LHCN-M2 (cell line): ENCODE results near the gene TDP1. TPM values are rescaled to one million over a fixed set of nuclear protein-coding genes. Genes with fewer than 3 reads are reported as not detected.

Source experiments
- DNase-seq: peaks from one replicate; pipeline ENCODE4 v3.0.0-alpha.2; 2012; ENCODE audit warnings: low read depth
- total RNA-seq: library from RNA; depleted of rRNA; stranded (reverse); fragments of >200 nt; gene quantifications from 2 replicates; pipeline ENCODE4 v1.2.3, GENCODE V29; 2014

TDP1 gene
- total RNA-seq, 1 experiment from 2014 or later: 48.1 TPM

- DNase-seq: no peak
These were observed 13.8 kb upstream of the TDP1 start for GRCh38 chr14:89941830-89942377.

GRCh38 chr14:89947344-89947743 lies 8.4 kb upstream of the TDP1 start:
- DNase-seq: no peak

- DNase-seq: no peak
These were observed 3.2 kb upstream of the TDP1 start for GRCh38 chr14:89952576-89952975.

GRCh38 chr14:89953602-89954001 lies 2.1 kb upstream of the TDP1 start:
- DNase-seq: no peak

GRCh38 chr14:89954070-89955021 lies 1.4 kb upstream of the TDP1 start, which contains the start of gene EFCAB11:
Gene EFCAB11 (minus strand): TSS chr14:89954730. CDS start chr14:89954660, 70 bp downstream.
- DNase-seq: peak; percentile 98

- no peak for DNase-seq
These were observed 544 bp upstream of the TDP1 start for GRCh38 chr14:89955022-89955744.

- DNase-seq: no peak
These were observed 908 bp downstream of the TDP1 start for GRCh38 chr14:89956661-89957009.

- no peak for DNase-seq
These were observed 1.6 kb downstream of the TDP1 start for GRCh38 chr14:89957376-89957775.

GRCh38 chr14:89957791-89958190 lies 2.1 kb downstream of the TDP1 start:
- DNase-seq: peak; percentile 26

- no peak for DNase-seq
These were observed 3.2 kb downstream of the TDP1 start for GRCh38 chr14:89958966-89959365.

- no peak for DNase-seq
These were observed 4.2 kb downstream of the TDP1 start for GRCh38 chr14:89959853-89960445.

- no peak for DNase-seq
These were observed 5.2 kb downstream of the TDP1 start for GRCh38 chr14:89960914-89961313.

- no peak for DNase-seq
These were observed 7.7 kb downstream of the TDP1 start for GRCh38 chr14:89963288-89963978.

GRCh38 chr14:89965839-89966238 lies 10.1 kb downstream of the TDP1 start:
- no peak for DNase-seq

GRCh38 chr14:89973234-89973823 lies 17.6 kb downstream of the TDP1 start:
- DNase-seq: peak; percentile 44

- no peak for DNase-seq
These were observed 21.9 kb downstream of the TDP1 start for GRCh38 chr14:89977668-89978067.

- DNase-seq: no peak
These were observed 22.9 kb downstream of the TDP1 start for GRCh38 chr14:89978656-89979055.

- DNase-seq: no peak
These were observed 27.6 kb downstream of the TDP1 start for GRCh38 chr14:89983375-89983774.

- DNase-seq: no peak
These were observed 30.9 kb downstream of the TDP1 start for GRCh38 chr14:89986462-89987160.

- no peak for DNase-seq
These were observed 31.4 kb downstream of the TDP1 start for GRCh38 chr14:89987161-89987475.
